Hepatocyte (in vitro differentiated cells): ENCODE results near the gene RNASE4. TPM values are rescaled to one million over a fixed set of nuclear protein-coding genes. Genes with fewer than 3 reads are reported as not detected.

Experiments
- DNase-seq: peaks from one replicate; pipeline ENCODE4 v3.0.0-alpha.2; 2016; ENCODE audit warnings: low spot score
- H2AFZ ChIP-seq: fragments of 200-600 bp; sonication (generic); 2 replicates; pipeline ENCODE4 v1.6.0; 2016; ENCODE audit warnings: antibody characterized with exemption, mild to moderate bottlenecking
- H3K27ac ChIP-seq: fragments of 200-600 bp; sonication (generic); 2 replicates; pipeline ENCODE4 v1.5.1; 2016; ENCODE audit warnings: mild to moderate bottlenecking
- H3K27me3 ChIP-seq: fragments of 200-600 bp; sonication (generic); 2 replicates; pipeline ENCODE4 v1.6.1; 2016
- H3K36me3 ChIP-seq: fragments of 200-600 bp; sonication (generic); replicated peaks from 2 replicates; pipeline ENCODE4 v1.5.1; 2016; ENCODE audit warnings: low read depth; ENCODE audit not compliant: insufficient read depth
- H3K4me1 ChIP-seq: fragments of 200-600 bp; sonication (generic); 2 replicates; pipeline ENCODE4 v1.5.1; 2016; ENCODE audit warnings: mild to moderate bottlenecking, moderate library complexity; ENCODE audit not compliant: insufficient read depth
- H3K4me2 ChIP-seq: fragments of 200-600 bp; sonication (generic); 2 replicates; pipeline ENCODE4 v1.6.0; 2016
- H3K4me3 ChIP-seq: fragments of 200-600 bp; sonication (generic); 2 replicates; pipeline ENCODE4 v1.5.1; 2016; ENCODE audit warnings: mild to moderate bottlenecking
- H3K79me2 ChIP-seq: fragments of 200-600 bp; sonication (generic); 2 replicates; pipeline ENCODE4 v1.6.0; 2017; ENCODE audit warnings: mild to moderate bottlenecking
- H3K9me2 ChIP-seq: fragments of 200-600 bp; sonication (generic); replicated peaks from 2 replicates; pipeline ENCODE4 v1.6.0; 2017; ENCODE audit warnings: mild to moderate bottlenecking; ENCODE audit not compliant: insufficient read depth
- H3K9me3 ChIP-seq: fragments of 200-600 bp; sonication (generic); 2 replicates; pipeline ENCODE4 v1.5.1; 2016; ENCODE audit warnings: low read depth, mild to moderate bottlenecking
- H4K20me1 ChIP-seq: fragments of 200-600 bp; sonication (generic); 2 replicates; pipeline ENCODE4 v1.6.0; 2016; ENCODE audit warnings: mild to moderate bottlenecking; ENCODE audit not compliant: insufficient read depth, poor library complexity, severe bottlenecking
- EZH2 ChIP-seq: fragments of 200-600 bp; sonication (generic); IDR thresholded peaks from 2 replicates; pipeline ENCODE4 v1.6.1; 2016; ENCODE audit warnings: antibody characterized with exemption, mild to moderate bottlenecking, borderline replicate concordance
- EZH2phosphoT487 ChIP-seq: fragments of 200-600 bp; sonication (generic); IDR thresholded peaks from one replicate; pipeline ENCODE4 v1.6.1; 2018; ENCODE audit warnings: antibody characterized with exemption, mild to moderate bottlenecking, low read depth, moderate library complexity; ENCODE audit not compliant: unreplicated experiment, severe bottlenecking
- WGBS: methylation state at CpG from one replicate; pipeline ENCODE4 v1.1.6; 2016; ENCODE audit warnings: low lambda C conversion rate; ENCODE audit errors: missing lambda C conversion rate; 5-methylcytosine and 5-hydroxymethylcytosine counted together
- polyA plus RNA-seq: library from polyadenylated mRNA; unstranded; fragments of >200 nt; fragmentation: Nextera tagmentation; extraction: Ambion mirVana; gene quantifications from 2 replicates; pipeline ENCODE4 v1.2.1, GENCODE V29; 2016
- total RNA-seq: library from RNA; depleted of rRNA; stranded (reverse); fragments of >200 nt; gene quantifications from 2 replicates; pipeline ENCODE4 v1.2.3, GENCODE V29; 2014
- TF ChIP-seq, protein P1 (sequence below): fragments of 200-600 bp; sonication (generic); IDR thresholded peaks from 2 replicates; pipeline ENCODE4 v1.5.1; 2016; ENCODE audit warnings: antibody characterized with exemption, mild to moderate bottlenecking; ENCODE audit not compliant: poor library complexity

The RNASE4 gene
- total and polyA plus RNA-seq, 2 experiments from 2014 or later: 44.5 to 96.2 TPM

DNA sequence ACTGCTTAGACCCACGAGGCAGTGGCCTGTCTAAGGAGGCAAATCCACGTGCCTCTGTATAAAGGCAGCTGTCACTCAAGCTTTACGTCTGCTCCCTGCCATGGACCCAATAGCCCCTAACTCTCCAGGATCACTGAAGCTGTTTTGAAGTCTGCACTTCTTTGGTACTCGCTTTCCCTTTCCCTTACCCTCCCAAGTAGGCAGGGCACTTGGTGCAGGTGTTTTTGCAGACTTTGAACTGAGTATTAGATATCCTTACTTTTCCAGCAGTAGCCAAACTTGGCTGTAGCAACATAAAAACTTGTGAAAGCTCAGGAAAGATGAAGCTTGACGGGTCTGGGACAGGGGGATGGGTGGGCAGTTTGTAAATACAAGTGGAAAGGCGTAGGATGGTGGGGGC lies 25.0 kb upstream of the RNASE4 start:
- H3K4me3 ChIP-seq: no peak overlapping the region
- WGBS: 86% methylated on average over 6 of the region's 6 CpGs
- H3K9me3 ChIP-seq: no peaks in the 10 kb centered on the region
- no peaks in the 10 kb centered on the region for H3K4me1 ChIP-seq
- no peak overlapping the region for H3K4me2 ChIP-seq
- no peak for TF ChIP-seq EZH2
- TF ChIP-seq, protein P1, sequence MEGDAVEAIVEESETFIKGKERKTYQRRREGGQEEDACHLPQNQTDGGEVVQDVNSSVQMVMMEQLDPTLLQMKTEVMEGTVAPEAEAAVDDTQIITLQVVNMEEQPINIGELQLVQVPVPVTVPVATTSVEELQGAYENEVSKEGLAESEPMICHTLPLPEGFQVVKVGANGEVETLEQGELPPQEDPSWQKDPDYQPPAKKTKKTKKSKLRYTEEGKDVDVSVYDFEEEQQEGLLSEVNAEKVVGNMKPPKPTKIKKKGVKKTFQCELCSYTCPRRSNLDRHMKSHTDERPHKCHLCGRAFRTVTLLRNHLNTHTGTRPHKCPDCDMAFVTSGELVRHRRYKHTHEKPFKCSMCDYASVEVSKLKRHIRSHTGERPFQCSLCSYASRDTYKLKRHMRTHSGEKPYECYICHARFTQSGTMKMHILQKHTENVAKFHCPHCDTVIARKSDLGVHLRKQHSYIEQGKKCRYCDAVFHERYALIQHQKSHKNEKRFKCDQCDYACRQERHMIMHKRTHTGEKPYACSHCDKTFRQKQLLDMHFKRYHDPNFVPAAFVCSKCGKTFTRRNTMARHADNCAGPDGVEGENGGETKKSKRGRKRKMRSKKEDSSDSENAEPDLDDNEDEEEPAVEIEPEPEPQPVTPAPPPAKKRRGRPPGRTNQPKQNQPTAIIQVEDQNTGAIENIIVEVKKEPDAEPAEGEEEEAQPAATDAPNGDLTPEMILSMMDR: no peak
- no peak for TF ChIP-seq EZH2phosphoT487
- no peaks in the 10 kb centered on the region for H3K79me2 ChIP-seq
- H4K20me1 ChIP-seq: no peaks in the 10 kb centered on the region
- no peak overlapping the region for H3K27ac ChIP-seq
- H3K9me2 ChIP-seq: no peaks in the 10 kb centered on the region
- no peaks in the 10 kb centered on the region for H3K36me3 ChIP-seq
- H3K27me3 ChIP-seq: peaks cover 41% of the 10 kb centered on the region
- no peak for DNase-seq
- no peak overlapping the region for H2AFZ ChIP-seq

DNA sequence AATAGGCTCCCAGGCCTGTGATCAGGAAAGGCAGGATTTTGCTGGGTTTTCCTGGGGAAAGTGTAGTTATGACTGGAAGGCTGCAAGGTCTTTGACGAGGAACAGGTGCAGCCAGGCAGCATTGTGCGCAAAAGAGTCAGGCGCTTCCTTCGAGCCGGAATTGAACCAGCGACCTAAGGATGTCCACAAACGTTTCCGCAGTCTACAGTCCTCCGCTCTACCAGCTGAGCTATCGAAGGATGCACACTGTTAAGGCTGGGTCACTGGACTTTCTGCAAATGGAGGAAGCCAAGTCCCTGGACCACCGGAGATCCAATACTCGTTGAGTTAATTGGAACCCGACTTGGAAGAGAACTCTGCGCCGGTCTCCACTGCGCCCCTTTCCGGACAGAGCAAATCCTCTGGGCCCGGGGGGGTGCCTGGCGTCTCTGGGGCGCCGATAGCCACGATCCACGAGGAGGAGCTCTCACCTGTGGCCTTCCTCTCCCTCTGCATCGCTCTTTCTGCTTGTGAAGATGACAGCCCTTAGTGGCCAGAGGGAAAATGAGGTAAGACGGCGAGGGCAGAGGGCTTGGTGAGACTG lies 24.5 kb upstream of the RNASE4 start:
- no peaks in the 10 kb centered on the region for H3K4me1 ChIP-seq
- TF ChIP-seq EZH2phosphoT487: no peak
- TF ChIP-seq, protein P1: no peak
- TF ChIP-seq EZH2: no peak
- H3K27ac ChIP-seq: no peak overlapping the region
- H3K4me3 ChIP-seq: no peak overlapping the region
- no peaks in the 10 kb centered on the region for H4K20me1 ChIP-seq
- H3K4me2 ChIP-seq: no peak overlapping the region
- peaks cover 41% of the 10 kb centered on the region for H3K27me3 ChIP-seq
- no peak for DNase-seq
- H2AFZ ChIP-seq: no peak overlapping the region
- H3K9me2 ChIP-seq: no peaks in the 10 kb centered on the region
- no peaks in the 10 kb centered on the region for H3K36me3 ChIP-seq
- WGBS: 85% methylated on average over 26 of the region's 26 CpGs
- no peaks in the 10 kb centered on the region for H3K79me2 ChIP-seq
- no peaks in the 10 kb centered on the region for H3K9me3 ChIP-seq

DNA sequence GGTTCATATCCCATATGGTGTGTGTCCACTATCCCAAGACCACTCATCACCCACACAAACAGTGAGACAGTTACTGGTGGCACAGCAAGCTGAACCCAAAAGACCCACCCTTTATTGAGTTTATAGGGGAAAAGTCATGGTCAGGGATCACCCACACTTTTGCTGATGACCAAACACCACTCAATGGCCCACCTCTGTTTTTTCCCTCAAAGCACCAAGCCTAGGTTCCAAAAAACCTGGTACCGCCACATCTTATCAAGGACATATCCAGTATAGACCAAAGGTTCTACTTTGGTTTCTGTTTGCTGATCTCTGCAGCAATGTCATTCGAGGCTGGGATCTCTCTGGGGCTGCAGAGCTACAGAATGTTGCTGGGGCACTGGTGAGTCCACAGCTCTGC lies 23.2 kb upstream of the RNASE4 start:
- Histone ChIP-seq H3K27ac (no peak overlapping the region), H3K36me3 (no peaks in the 10 kb centered on the region), H4K20me1 (no peaks in the 10 kb centered on the region), H2AFZ (no peak overlapping the region), H3K9me3 (no peaks in the 10 kb centered on the region), H3K9me2 (no peaks in the 10 kb centered on the region), H3K79me2 (no peaks in the 10 kb centered on the region), H3K4me1 (no peaks in the 10 kb centered on the region), H3K4me3 (no peak overlapping the region), H3K27me3 (peaks cover 30% of the 10 kb centered on the region), H3K4me2 (no peak overlapping the region)
- no peak for DNase-seq
- no peak for TF ChIP-seq EZH2phosphoT487
- TF ChIP-seq, protein P1: no peak
- TF ChIP-seq EZH2: no peak
- WGBS: 73% methylated on average over 2 of the region's 2 CpGs
